ENCODE results near the gene LDHD. TPM values are rescaled to one million over a fixed set of nuclear protein-coding genes. Genes with fewer than 3 reads are reported as not detected.

LDHD gene
- total RNA-seq, 1 donor from 2014 or later, result 0.12 TPM

- H3K4me3 ChIP-seq (ENCODE audit: low read depth, low read length), result no peak overlapping the region
- no peak for TF ChIP-seq CTCF (conservative IDR thresholded peaks at IDR 0.05; ENCODE audit: low read depth, low read length)
- no peak for DNase-seq (ENCODE audit: low read depth)
Observed at GRCh38 chr16:75105306-75106061, 11.1 kb downstream of the LDHD start.

- no peak for TF ChIP-seq CTCF (conservative IDR thresholded peaks at IDR 0.05; ENCODE audit: low read depth, low read length)
- DNase-seq (ENCODE audit: low read depth), result no peak
- H3K4me3 ChIP-seq (ENCODE audit: low read depth, low read length), result no peak overlapping the region
Observed at GRCh38 chr16:75104836-75105235, 11.7 kb downstream of the LDHD start.

- DNase-seq (ENCODE audit: low read depth), result no peak
- no peak for TF ChIP-seq CTCF (conservative IDR thresholded peaks at IDR 0.05; ENCODE audit: low read depth, low read length)
- H3K4me3 ChIP-seq (ENCODE audit: low read depth, low read length), result no peak overlapping the region
Observed at GRCh38 chr16:75103994-75104393, 12.6 kb downstream of the LDHD start.

GRCh38 chr16:75102595-75102994 lies 14.0 kb downstream of the LDHD start:
- H3K4me3 ChIP-seq (ENCODE audit: low read depth, low read length), result no peak overlapping the region
- TF ChIP-seq CTCF (conservative IDR thresholded peaks at IDR 0.05; ENCODE audit: low read depth, low read length), result no peak
- no peak for DNase-seq (ENCODE audit: low read depth)

- no peak for TF ChIP-seq CTCF (conservative IDR thresholded peaks at IDR 0.05; ENCODE audit: low read depth, low read length)
- no peak overlapping the region for H3K4me3 ChIP-seq (ENCODE audit: low read depth, low read length)
- DNase-seq (ENCODE audit: low read depth), result no peak
Observed at GRCh38 chr16:75101635-75102034, 14.9 kb downstream of the LDHD start.

GRCh38 chr16:75100603-75100990 lies 16.0 kb downstream of the LDHD start:
- H3K4me3 ChIP-seq (ENCODE audit: low read depth, low read length), result no peak overlapping the region
- no peak for DNase-seq (ENCODE audit: low read depth)
- TF ChIP-seq CTCF (conservative IDR thresholded peaks at IDR 0.05; ENCODE audit: low read depth, low read length), result no peak

Data from epithelial cell of proximal tubule (primary cell).